ENCODE data around the gene RBBP8NL. TPM values are rescaled to one million over a fixed set of nuclear protein-coding genes. Genes with fewer than 3 reads are reported as not detected.

RBBP8NL gene
- total and polyA plus RNA-seq, 9 of the 15 experiments (the other 6 are each of a cell fraction or from before 2014, with no cell fraction given), result not detected

GRCh38 chr20:62403331-62403730 is 24.0 kb downstream of the RBBP8NL start (continued):
- TF ChIP-seq ZNF316 (IDR thresholded peaks at IDR 0.05) (no peak), NCOA2 (IDR thresholded peaks at IDR 0.05; ENCODE audit: partially characterized antibody in 2 of 2) (no peak), RBM17 (IDR thresholded peaks at IDR 0.05; ENCODE audit: borderline replicate concordance, low read depth, low read length) (no peak)

GRCh38 chr20:62402456-62403150 is 24.7 kb downstream of the RBBP8NL start:
- CTCF ChIA-PET (ENCODE audit: low intra/inter-chr PET ratio), result no interaction called here

More at GRCh38 chr20:62402456-62403150, 24.7 kb downstream of the RBBP8NL start:
- TF ChIP-seq POLR2G (IDR thresholded peaks at IDR 0.05; ENCODE audit: low read depth, low read length) (0 out of 2 replicates have a peak, but pooled peaks have one; percentile 27), MECOM (CRISPR knock-in tag; IDR thresholded peaks at IDR 0.05) (no peak), SP2 (IDR thresholded peaks at IDR 0.05; ENCODE audit: extremely low read depth, low read depth, low read length, poor library complexity, severe bottlenecking) (no peak)
- Histone ChIP-seq H3K4me3 (no peak overlapping the region), H3K4me1 (replicated peaks in 1 of 2; ENCODE audit: control insufficient read depth in 2 of 2, insufficient read depth in 2 of 2, low read length in 2 of 2) (peaks cover 4 to 57% of the 10 kb centered on the region in 2 experiments), H4K20me1 (replicated peaks; ENCODE audit: control insufficient read depth, insufficient read depth, low read length) (0 out of 2 replicates have a peak, but pooled peaks cover 8% of the 10 kb centered on the region), H3K27me3 (ENCODE audit: control insufficient read depth in 2 of 2, insufficient read depth in 2 of 2, low read length in 2 of 2) (no peaks in the 10 kb centered on the region), H3K27ac (ENCODE audit: extremely low read depth, low read depth, low read length) (no peak overlapping the region), H3K36me3 (ENCODE audit: control insufficient read depth, insufficient read depth, low read length) (peaks cover 9% of the 10 kb centered on the region; the same call in 1 of the 3 replicates), H2AFZ (ENCODE audit: low read depth, low read length) (no peak overlapping the region), H3K79me2 (ENCODE audit: control insufficient read depth, insufficient read depth, low read length) (peaks cover 14% of the 10 kb centered on the region), H3K9ac (ENCODE audit: insufficient read depth in 1 of 2, low read depth in 2 of 2, low read length in 2 of 2) (peak overlapping the region in 1 of 2 experiments; percentile 28; a peak in 1 of 4 replicates), H3K4me2 (ENCODE audit: insufficient read depth, low read length) (no peak overlapping the region), H3K9me1 (ENCODE audit: control insufficient read depth, insufficient read depth, low read length) (no peaks in the 10 kb centered on the region), H3K9me3 (replicated peaks; ENCODE audit: control insufficient read depth, insufficient read depth, low read depth, low read length) (no peaks in the 10 kb centered on the region)
- in situ Hi-C loops (cut with MboI), result no loop called here
- WGBS (ENCODE audit: insufficient coverage, low coverage, missing lambda C conversion rate), result 81% methylated on average over 19 of the region's 23 CpGs
- POLR2A ChIA-PET, result interaction anchor here (1.1 to 4.2 kb wide), 2 partner anchors 9 to 13 kb away, joined by 3 to 28 read pairs; no protein-coding TSS in a partner anchor
- FAIRE-seq (no peak), ATAC-seq (no peak), DNase-seq (ENCODE audit: extremely low read depth in 1 of 4, low spot score in 3 of 4) (no peak)
- intact Hi-C loops (cut with micrococcal nuclease), result no loop called here
- no TSS peak for BruUV-seq (replicated peaks)

Data from K562 (cell line).